GM13976 (cell line): Measurements from ENCODE around the gene KDM1A.

Experiments
- DNase-seq: peaks from one replicate; pipeline ENCODE4 v3.0.0; 2012; ENCODE audit warnings: low spot score
- in situ Hi-C: fragments of 300-500 bp; cut with MboI; formaldehyde crosslinking; loops from one replicate; pipeline ENCODE4 v1.12.0; 2022; ENCODE audit warnings: low sequenced_read_pairs, mixed read lengths, inconsistent platforms; ENCODE audit not compliant: unreplicated experiment
- TF ChIP-seq, protein P1 (sequence below): IDR thresholded peaks from 2 replicates; pipeline ENCODE4 v1.5.1; 2012; ENCODE audit warnings: borderline replicate concordance, mild to moderate bottlenecking; ENCODE audit not compliant: insufficient read depth; ENCODE audit errors: extremely low read depth, missing control alignments, control extremely low read depth

KDM1A gene

DNA sequence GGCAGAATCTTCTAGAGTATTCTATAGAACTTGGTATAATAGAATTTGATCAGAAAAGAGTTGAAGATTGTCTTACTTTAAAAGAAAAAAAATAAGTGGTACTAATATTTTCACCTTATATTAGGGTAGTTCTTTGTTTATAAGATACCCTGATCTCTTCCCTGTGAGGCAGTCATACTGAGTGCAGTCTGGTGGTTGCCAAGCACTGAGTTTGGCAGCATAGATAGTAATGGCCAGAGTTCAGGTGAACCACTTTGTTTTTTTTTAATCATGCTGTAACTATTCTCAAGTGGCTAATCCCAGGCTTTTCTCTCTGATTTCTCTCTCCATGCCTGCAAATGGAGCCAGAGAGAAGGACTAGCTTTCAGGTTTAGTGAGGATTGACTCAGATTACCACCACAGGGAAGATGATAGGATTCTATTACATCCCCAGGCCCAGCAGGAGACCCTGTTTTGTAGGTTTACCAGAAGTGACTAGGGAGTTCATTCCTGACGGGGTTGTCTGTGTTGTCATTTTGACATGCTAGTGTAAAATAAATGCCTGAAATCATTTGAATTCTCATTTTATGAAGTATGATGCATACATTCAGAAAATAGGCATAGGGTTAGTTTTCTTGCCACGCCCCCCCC is 16.7 kb downstream of the KDM1A start:
- no peak for DNase-seq
- in situ Hi-C loops: no loop called here
- TF ChIP-seq, protein P1, sequence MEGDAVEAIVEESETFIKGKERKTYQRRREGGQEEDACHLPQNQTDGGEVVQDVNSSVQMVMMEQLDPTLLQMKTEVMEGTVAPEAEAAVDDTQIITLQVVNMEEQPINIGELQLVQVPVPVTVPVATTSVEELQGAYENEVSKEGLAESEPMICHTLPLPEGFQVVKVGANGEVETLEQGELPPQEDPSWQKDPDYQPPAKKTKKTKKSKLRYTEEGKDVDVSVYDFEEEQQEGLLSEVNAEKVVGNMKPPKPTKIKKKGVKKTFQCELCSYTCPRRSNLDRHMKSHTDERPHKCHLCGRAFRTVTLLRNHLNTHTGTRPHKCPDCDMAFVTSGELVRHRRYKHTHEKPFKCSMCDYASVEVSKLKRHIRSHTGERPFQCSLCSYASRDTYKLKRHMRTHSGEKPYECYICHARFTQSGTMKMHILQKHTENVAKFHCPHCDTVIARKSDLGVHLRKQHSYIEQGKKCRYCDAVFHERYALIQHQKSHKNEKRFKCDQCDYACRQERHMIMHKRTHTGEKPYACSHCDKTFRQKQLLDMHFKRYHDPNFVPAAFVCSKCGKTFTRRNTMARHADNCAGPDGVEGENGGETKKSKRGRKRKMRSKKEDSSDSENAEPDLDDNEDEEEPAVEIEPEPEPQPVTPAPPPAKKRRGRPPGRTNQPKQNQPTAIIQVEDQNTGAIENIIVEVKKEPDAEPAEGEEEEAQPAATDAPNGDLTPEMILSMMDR: no peak

DNA sequence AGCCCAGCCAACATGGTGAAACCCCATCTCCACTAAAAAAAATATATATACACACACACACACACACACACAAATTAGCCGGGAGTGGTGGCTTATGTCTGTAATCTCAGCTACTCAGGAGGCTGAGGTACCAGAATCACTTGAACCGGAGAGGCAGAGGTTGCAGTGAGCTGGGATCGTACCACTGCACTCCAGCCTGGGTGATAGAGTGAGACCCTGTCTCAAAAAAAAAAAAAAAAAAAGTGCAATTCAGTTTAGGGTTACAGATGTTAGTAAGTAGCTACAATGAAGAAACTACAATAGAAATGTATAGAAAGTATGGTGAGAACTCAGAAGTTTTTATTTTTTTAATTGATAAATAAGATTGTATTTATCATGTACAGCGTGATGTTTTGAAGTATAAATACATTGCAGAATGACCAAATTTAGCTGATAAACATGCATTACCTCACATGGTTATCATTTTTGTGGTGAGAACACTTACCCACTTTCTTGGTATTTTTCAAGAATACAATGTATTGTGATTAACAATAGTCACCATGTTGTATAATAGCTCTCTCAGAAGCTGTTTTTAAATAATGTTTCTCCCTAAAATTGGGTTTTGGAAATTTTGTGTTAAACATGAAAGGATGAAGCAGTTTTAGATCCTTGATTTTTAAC is 17.9 kb downstream of the KDM1A start:
- TF ChIP-seq, protein P1: no peak
- in situ Hi-C loops: no loop called here
- no peak for DNase-seq

DNA sequence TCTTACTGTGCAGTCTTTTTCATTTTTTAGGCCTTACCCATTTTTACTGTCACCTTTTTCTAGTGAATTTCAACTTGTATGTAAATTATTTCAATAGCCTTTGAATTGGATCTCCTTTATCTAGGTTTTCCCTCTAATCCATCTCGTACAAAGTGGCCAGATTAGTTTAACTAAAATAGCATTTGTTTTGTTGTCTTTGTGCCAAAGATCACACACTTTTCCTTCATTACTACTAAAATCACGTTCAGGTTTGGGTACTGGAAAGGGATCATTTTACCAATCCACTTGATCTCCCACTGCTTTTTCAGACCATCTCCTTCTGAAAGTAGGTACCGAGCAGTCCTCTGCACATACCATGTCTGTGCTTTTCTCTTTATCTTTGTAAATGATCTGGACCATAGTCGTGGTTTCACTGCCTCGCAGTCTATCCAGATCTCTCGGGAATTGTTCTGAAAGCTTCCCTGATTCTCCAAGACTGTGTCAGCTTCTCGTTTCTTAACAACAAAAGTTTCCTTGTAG is 20.1 kb downstream of the KDM1A start:
- DNase-seq: no peak
- TF ChIP-seq, protein P1: no peak
- in situ Hi-C loops: no loop called here

DNA sequence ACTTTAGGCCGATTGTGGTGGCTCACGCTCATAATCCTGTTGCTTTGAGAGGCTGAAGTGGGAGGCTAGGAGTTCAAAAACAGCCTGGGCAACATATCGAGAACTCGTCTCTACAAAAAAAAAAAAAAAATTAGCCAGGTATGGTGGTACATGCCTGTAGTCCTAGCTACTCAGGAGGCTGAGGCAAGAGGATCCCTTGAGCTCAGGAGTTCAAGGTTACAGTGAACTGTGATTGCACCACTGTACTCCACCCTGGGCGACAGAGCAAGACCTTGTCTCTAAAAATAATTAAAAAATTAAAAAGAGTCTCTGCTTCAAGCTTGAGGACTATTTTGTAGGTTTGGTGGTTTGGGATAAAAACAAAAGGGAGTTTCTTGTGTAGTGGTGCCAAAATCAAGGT is 21.2 kb downstream of the KDM1A start:
- TF ChIP-seq, protein P1: no peak
- in situ Hi-C loops: no loop called here
- DNase-seq: no peak

DNA sequence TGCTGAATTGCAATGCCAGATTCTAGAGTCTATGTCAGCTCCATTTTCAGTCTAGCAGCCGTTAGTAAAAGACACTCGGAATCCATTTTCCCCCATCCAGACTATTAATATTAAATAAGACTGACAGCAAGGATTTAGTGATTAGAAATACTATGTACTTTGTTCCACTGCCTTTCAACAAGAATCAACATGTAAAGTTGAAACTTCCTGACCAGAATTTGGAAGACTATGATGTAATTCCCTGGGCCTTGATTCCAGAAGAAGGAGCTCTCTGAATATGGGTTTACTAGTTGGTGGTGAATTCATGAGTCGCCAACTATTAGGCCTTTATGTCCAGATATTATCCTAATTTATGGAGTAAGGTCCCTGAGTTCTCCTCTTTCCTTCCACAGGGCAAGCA is 24.8 kb downstream of the KDM1A start:
- no peak for DNase-seq
- in situ Hi-C loops: no loop called here
- TF ChIP-seq, protein P1: no peak

DNA sequence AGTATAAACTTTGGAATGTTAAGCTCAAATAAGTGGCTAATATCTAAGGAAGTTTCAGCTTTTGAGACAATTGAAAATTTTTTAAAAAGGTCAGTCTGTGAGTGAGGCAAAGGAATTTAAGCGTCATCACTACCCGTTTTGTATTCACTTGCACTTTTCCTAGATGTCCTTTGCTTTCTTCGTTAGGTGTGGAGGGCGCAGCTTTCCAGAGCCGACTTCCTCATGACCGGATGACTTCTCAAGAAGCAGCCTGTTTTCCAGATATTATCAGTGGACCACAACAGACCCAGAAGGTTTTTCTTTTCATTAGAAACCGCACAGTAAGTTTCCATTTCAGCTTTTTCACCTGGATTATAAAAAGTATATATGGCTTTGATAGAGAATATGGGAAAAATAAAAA is 30.9 kb downstream of the KDM1A start:
- in situ Hi-C loops: no loop called here
- TF ChIP-seq, protein P1: no peak

More for the DNA sequence above, 30.9 kb downstream of the KDM1A start:
- DNase-seq: no peak
